Measurements from ENCODE around the gene C12orf57.

- no peak for TF ChIP-seq RAD21 (conservative IDR thresholded peaks at IDR 0.05)
- TF ChIP-seq, protein P1, sequence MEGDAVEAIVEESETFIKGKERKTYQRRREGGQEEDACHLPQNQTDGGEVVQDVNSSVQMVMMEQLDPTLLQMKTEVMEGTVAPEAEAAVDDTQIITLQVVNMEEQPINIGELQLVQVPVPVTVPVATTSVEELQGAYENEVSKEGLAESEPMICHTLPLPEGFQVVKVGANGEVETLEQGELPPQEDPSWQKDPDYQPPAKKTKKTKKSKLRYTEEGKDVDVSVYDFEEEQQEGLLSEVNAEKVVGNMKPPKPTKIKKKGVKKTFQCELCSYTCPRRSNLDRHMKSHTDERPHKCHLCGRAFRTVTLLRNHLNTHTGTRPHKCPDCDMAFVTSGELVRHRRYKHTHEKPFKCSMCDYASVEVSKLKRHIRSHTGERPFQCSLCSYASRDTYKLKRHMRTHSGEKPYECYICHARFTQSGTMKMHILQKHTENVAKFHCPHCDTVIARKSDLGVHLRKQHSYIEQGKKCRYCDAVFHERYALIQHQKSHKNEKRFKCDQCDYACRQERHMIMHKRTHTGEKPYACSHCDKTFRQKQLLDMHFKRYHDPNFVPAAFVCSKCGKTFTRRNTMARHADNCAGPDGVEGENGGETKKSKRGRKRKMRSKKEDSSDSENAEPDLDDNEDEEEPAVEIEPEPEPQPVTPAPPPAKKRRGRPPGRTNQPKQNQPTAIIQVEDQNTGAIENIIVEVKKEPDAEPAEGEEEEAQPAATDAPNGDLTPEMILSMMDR (IDR thresholded peaks at IDR 0.05; ENCODE audit: poor library complexity, severe bottlenecking): no peak
- no peak for TF ChIP-seq EZH2 (IDR thresholded peaks at IDR 0.05; ENCODE audit: borderline replicate concordance, insufficient read depth, low read length, poor library complexity, severe bottlenecking)
- TF ChIP-seq POLR2AphosphoS5 (IDR thresholded peaks at IDR 0.05): no peak
- no peak for TF ChIP-seq EP300 (conservative IDR thresholded peaks at IDR 0.05; ENCODE audit: poor library complexity, severe bottlenecking)
- no peak for TF ChIP-seq TAF1 (IDR thresholded peaks at IDR 0.05; ENCODE audit: low read depth)
Measured at GRCh38 chr12:6899427-6899826, 44.4 kb upstream of the C12orf57 start.
